Measurements from ENCODE around the gene LARP1.

LARP1 gene

DNA sequence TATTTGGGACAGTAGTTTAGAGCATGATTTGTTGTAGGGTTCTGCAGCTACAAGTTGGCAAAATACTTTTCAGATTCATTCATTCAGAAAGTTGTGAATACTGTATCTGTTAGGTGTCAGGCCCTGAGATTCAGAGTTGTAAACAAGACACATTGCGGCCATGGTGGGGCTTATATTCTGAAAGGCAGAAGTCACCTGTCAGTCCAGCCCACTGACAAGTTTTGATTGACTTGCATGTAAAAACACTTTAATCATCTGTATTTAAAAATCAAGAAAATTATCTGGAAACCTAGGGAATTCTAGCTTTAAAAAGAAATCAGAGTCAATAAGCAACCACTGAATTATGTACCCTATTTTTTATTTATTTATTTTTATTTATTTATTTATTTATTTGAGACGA lies 13.0 kb downstream of the LARP1 start:
- peaks cover 30% of the 10 kb centered on the region for H3K4me1 ChIP-seq
- H3K9ac ChIP-seq, result no peak overlapping the region
- H3K36me3 ChIP-seq (ENCODE audit: control insufficient read depth, insufficient read depth, low read length), result no peaks in the 10 kb centered on the region
- no peak overlapping the region for H3K4me3 ChIP-seq (ENCODE audit: low read depth, low read length)
- TF ChIP-seq, protein P1, sequence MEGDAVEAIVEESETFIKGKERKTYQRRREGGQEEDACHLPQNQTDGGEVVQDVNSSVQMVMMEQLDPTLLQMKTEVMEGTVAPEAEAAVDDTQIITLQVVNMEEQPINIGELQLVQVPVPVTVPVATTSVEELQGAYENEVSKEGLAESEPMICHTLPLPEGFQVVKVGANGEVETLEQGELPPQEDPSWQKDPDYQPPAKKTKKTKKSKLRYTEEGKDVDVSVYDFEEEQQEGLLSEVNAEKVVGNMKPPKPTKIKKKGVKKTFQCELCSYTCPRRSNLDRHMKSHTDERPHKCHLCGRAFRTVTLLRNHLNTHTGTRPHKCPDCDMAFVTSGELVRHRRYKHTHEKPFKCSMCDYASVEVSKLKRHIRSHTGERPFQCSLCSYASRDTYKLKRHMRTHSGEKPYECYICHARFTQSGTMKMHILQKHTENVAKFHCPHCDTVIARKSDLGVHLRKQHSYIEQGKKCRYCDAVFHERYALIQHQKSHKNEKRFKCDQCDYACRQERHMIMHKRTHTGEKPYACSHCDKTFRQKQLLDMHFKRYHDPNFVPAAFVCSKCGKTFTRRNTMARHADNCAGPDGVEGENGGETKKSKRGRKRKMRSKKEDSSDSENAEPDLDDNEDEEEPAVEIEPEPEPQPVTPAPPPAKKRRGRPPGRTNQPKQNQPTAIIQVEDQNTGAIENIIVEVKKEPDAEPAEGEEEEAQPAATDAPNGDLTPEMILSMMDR (IDR thresholded peaks at IDR 0.05), result no peak
- no peak overlapping the region for H2AFZ ChIP-seq
- H3K9me3 ChIP-seq (ENCODE audit: control insufficient read depth, low read length), result no peaks in the 10 kb centered on the region
- no peak overlapping the region for H3K4me2 ChIP-seq (ENCODE audit: low read length)
- H3K27me3 ChIP-seq (ENCODE audit: control insufficient read depth, insufficient read depth, low read length), result no peaks in the 10 kb centered on the region
- H3K79me2 ChIP-seq, result peaks cover 70% of the 10 kb centered on the region
- H3K27ac ChIP-seq, result no peak overlapping the region

DNA sequence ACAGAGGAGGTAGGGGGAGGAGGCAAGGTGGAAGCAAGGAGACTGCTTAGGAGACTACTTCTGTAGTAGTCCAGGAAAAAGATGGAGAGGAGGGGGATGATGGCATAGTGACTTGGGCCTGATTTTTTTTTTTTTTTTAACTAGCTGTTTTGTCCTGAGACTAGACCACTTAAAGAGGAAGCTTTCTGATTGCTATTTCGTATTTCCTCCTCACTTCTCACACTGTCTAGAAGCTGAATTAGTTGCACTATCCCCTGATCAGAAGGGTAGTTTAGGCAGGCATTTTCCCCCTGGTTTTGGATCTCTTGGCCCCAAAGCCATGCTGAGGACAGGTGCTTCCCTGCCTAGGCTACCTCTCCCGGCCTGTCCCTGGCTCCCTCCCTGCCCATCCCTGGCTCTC lies 14.9 kb downstream of the LARP1 start:
- TF ChIP-seq, protein P1 (IDR thresholded peaks at IDR 0.05), result no peak
- H3K36me3 ChIP-seq (ENCODE audit: control insufficient read depth, insufficient read depth, low read length), result no peaks in the 10 kb centered on the region
- no peak overlapping the region for H2AFZ ChIP-seq
- no peaks in the 10 kb centered on the region for H3K9me3 ChIP-seq (ENCODE audit: control insufficient read depth, low read length)
- H3K79me2 ChIP-seq, result peaks cover 71% of the 10 kb centered on the region
- H3K27ac ChIP-seq, result peak overlapping the region; percentile 58
- no peak overlapping the region for H3K4me2 ChIP-seq (ENCODE audit: low read length)
- H3K4me1 ChIP-seq, result peaks cover 30% of the 10 kb centered on the region
- H3K9ac ChIP-seq, result no peak overlapping the region
- H3K4me3 ChIP-seq (ENCODE audit: low read depth, low read length), result no peak overlapping the region
- no peaks in the 10 kb centered on the region for H3K27me3 ChIP-seq (ENCODE audit: control insufficient read depth, insufficient read depth, low read length)

DNA sequence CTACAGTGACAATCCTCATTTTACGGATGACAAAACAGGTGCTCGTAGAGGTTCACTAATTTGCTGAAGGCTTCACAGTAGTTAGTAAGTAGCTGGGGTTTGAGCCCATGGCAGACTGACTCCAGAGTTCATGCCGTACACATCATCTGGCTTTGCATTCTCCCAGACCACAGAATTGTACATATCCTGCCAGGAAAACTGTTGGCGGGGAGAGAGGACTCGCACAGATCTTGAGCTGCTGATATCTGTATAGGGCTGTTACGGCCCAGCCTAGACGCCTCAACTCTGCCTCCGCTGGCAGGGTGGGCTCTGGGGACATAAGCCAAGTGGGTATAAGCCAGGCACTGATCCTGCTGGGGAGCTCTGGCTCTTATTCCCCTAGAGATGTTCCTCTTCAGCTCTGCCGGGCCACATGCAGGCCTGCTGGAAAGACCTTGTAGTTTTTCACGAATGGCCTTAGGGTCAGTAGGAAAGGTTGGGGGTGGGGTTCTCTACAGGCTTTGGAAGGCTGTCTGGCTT lies 16.3 kb downstream of the LARP1 start:
- Histone ChIP-seq H3K27me3 (ENCODE audit: control insufficient read depth, insufficient read depth, low read length) (no peaks in the 10 kb centered on the region), H3K4me1 (peaks cover 27% of the 10 kb centered on the region), H3K4me3 (ENCODE audit: low read depth, low read length) (no peak overlapping the region), H3K9me3 (ENCODE audit: control insufficient read depth, low read length) (no peaks in the 10 kb centered on the region), H3K36me3 (ENCODE audit: control insufficient read depth, insufficient read depth, low read length) (no peaks in the 10 kb centered on the region), H3K27ac (no peak overlapping the region), H2AFZ (no peak overlapping the region), H3K9ac (no peak overlapping the region), H3K79me2 (peaks cover 76% of the 10 kb centered on the region), H3K4me2 (ENCODE audit: low read length) (peak overlapping the region; percentile 14)
- TF ChIP-seq, protein P1 (IDR thresholded peaks at IDR 0.05), result no peak

DNA sequence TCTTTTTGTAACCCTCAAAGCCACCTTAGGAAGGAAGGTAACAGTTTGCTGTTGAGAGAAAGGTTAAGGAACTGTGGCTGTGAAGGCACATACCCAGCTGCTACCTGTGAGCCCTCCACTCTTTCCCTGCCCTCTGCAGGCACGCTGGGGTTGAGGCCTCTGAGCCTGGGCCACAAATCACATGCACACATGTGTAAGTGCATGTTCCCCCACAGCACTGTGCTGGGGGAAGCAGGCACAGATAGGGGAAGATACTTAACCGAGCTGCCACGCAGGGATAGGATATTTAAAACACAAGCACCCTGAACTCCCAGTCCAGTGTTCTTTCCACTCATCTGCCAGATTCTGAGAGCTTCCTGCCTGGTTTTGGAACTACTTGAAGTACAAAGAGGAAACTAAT lies 18.1 kb downstream of the LARP1 start:
- TF ChIP-seq, protein P1 (IDR thresholded peaks at IDR 0.05), result no peak
- peaks cover 24% of the 10 kb centered on the region for H3K4me1 ChIP-seq

DNA sequence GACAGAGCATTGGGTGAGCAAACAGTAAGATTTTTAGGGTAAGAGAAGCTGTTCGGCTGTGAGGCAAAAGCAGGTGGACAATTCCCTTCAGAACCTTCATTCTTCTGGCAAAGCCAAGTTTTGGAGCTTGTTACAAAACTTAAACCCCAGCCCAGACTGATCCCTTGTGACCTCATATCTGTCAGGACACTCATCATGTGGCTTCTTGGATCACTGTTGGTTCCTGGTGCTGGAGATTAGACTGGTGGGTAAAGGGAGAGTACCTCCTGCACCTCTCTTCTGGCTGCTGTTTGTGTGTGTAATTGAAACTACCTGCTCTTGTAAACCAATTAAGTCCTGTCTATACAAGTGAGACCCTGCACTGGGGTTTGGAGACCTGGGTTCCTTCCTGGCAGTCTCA lies 21.0 kb downstream of the LARP1 start:
- Histone ChIP-seq H3K4me3 (ENCODE audit: low read depth, low read length) (no peak overlapping the region), H3K79me2 (peaks cover 83% of the 10 kb centered on the region), H3K27ac (no peak overlapping the region), H3K27me3 (ENCODE audit: control insufficient read depth, insufficient read depth, low read length) (no peaks in the 10 kb centered on the region), H3K4me1 (peaks cover 6% of the 10 kb centered on the region), H3K9ac (no peak overlapping the region), H3K36me3 (ENCODE audit: control insufficient read depth, insufficient read depth, low read length) (no peaks in the 10 kb centered on the region), H3K4me2 (ENCODE audit: low read length) (no peak overlapping the region), H2AFZ (no peak overlapping the region), H3K9me3 (ENCODE audit: control insufficient read depth, low read length) (no peaks in the 10 kb centered on the region)
- TF ChIP-seq, protein P1 (IDR thresholded peaks at IDR 0.05), result no peak

More for the DNA sequence above, 18.1 kb downstream of the LARP1 start:
- Histone ChIP-seq H3K4me3 (ENCODE audit: low read depth, low read length) (no peak overlapping the region), H2AFZ (no peak overlapping the region), H3K27me3 (ENCODE audit: control insufficient read depth, insufficient read depth, low read length) (no peaks in the 10 kb centered on the region), H3K79me2 (peaks cover 77% of the 10 kb centered on the region), H3K36me3 (ENCODE audit: control insufficient read depth, insufficient read depth, low read length) (no peaks in the 10 kb centered on the region), H3K4me2 (ENCODE audit: low read length) (no peak overlapping the region), H3K9ac (no peak overlapping the region), H3K9me3 (ENCODE audit: control insufficient read depth, low read length) (no peaks in the 10 kb centered on the region), H3K27ac (no peak overlapping the region)

Measured in parathyroid adenoma (tissue), 2 donors.